HepG2 (cell line): ENCODE measurements around the gene FKBP5. TPM values are rescaled to one million over a fixed set of nuclear protein-coding genes. Genes with fewer than 3 reads are reported as not detected.
A peak's percentile ranks its signal among the peaks of the same experiment; 100 is the strongest.

ENCODE experiments used
- AKAP8 ChIP-seq: sonication (generic); formaldehyde crosslinking; IDR thresholded peaks from 2 replicates; pipeline ENCODE4 v1.5.1; 2020; ENCODE audit warnings: mild to moderate bottlenecking, missing genetic modification reagents
- ARID4A ChIP-seq: sonication (generic); formaldehyde crosslinking; IDR thresholded peaks from 2 replicates; pipeline ENCODE4 v1.5.0; 2020; ENCODE audit warnings: mild to moderate bottlenecking, missing genetic modification reagents, borderline replicate concordance
- CENPX ChIP-seq: sonication (generic); formaldehyde crosslinking; IDR thresholded peaks from 2 replicates; pipeline ENCODE4 v1.9.0; 2021; ENCODE audit warnings: mild to moderate bottlenecking, missing genetic modification reagents, moderate library complexity
- GMEB2 ChIP-seq: IDR thresholded peaks from 2 replicates; pipeline ENCODE4 v1.6.1; 2016; ENCODE audit warnings: missing biosample characterization, missing genetic modification reagents, low read depth
- KLF16 ChIP-seq, 2 experiments: sonication (generic) in 1 of 2; formaldehyde crosslinking in 1 of 2; IDR thresholded peaks; 2 replicates each; pipeline versions ENCODE4 v1.6.1 to v1.8.0; 2016 to 2023; ENCODE audit warnings: missing genetic modification reagents in 2 of 2, missing compliant biosample characterization in 1 of 2
- PATZ1 ChIP-seq: sonication (generic); formaldehyde crosslinking; IDR thresholded peaks from 2 replicates; pipeline ENCODE4 v1.4.0; 2020; ENCODE audit warnings: missing genetic modification reagents
- PPARG ChIP-seq: conservative IDR thresholded peaks from 2 replicates; pipeline ENCODE4 v1.6.1; 2016; ENCODE audit warnings: missing biosample characterization, missing genetic modification reagents
- TARDBP ChIP-seq: sonication (generic); formaldehyde crosslinking; IDR thresholded peaks from 2 replicates; pipeline ENCODE4 v1.8.0; 2022; ENCODE audit warnings: mild to moderate bottlenecking, missing genetic modification reagents
- THAP11 ChIP-seq: IDR thresholded peaks from 2 replicates; pipeline ENCODE4 v1.6.1; 2016; ENCODE audit warnings: missing biosample characterization, missing genetic modification reagents
- XRCC5 ChIP-seq: fragments of 200-400 bp; formaldehyde crosslinking; optimal IDR thresholded peaks from 2 replicates; pipeline ENCODE3; 2017; ENCODE audit warnings: mild to moderate bottlenecking, low read length
- ZBTB25 ChIP-seq: IDR thresholded peaks from 2 replicates; pipeline ENCODE4 v1.6.1; 2018; ENCODE audit warnings: missing genetic modification reagents
- ZNF33B ChIP-seq: sonication (generic); formaldehyde crosslinking; IDR thresholded peaks from 2 replicates; pipeline ENCODE4 v1.5.1; 2020; ENCODE audit warnings: mild to moderate bottlenecking, missing genetic modification reagents
- ZNF550 ChIP-seq: sonication (generic); formaldehyde crosslinking; IDR thresholded peaks from 2 replicates; pipeline ENCODE4 v1.4.0; 2020; ENCODE audit warnings: mild to moderate bottlenecking, missing genetic modification reagents, borderline replicate concordance
- ZNF574 ChIP-seq: sonication (generic); formaldehyde crosslinking; IDR thresholded peaks from 2 replicates; pipeline ENCODE4 v1.4.0; 2020; ENCODE audit warnings: missing genetic modification reagents
- ZNF619 ChIP-seq: sonication (generic); formaldehyde crosslinking; IDR thresholded peaks from 2 replicates; pipeline ENCODE4 v1.4.0; 2020; ENCODE audit warnings: mild to moderate bottlenecking, missing genetic modification reagents
- ZNF782 ChIP-seq: sonication (generic); formaldehyde crosslinking; IDR thresholded peaks from 2 replicates; pipeline ENCODE4 v1.4.0; 2020; ENCODE audit warnings: missing genetic modification reagents, mild to moderate bottlenecking, borderline replicate concordance
- polyA plus RNA-seq, 8 experiments: library from polyadenylated mRNA; depleted of rRNA in 3 of 8; stranded (reverse) in 7 of 8; unstranded in 1 of 8; fragments of >200 nt; fragmentation: Illumina TruSeq in 4 of 8; extraction: Trizol in 4 of 8; gene quantifications; 2 replicates each; pipeline versions ENCODE4 v1.2.1 to v1.2.3, GENCODE V29; 2011 to 2016; ENCODE audit warnings: low read depth in 4 of 8, missing spikeins in 1 of 8, mixed read lengths in 1 of 8; ENCODE audit not compliant: insufficient read depth in 1 of 8
- total RNA-seq, 5 experiments: library from RNA; depleted of rRNA; stranded (reverse); fragments of >200 nt; fragmentation: Illumina TruSeq; extraction: Trizol; gene quantifications; 2 replicates each; pipeline ENCODE4 v1.2.3, GENCODE V29; 2016; ENCODE audit warnings: low read depth in 1 of 5

The FKBP5 gene
- total and polyA plus RNA-seq, 2 of the 13 experiments (the other 11 are each of a cell fraction or from before 2014, with no cell fraction given) = 8.0 to 17.4 TPM

GRCh38 chr6:35727935-35728682, 39.4 kb upstream of the FKBP5 start (continued):
- TF ChIP-seq ZNF574 (CRISPR knock-in tag) (peak; percentile 42; the same call in 1 of the 2 replicates), AKAP8 (CRISPR knock-in tag) (peak; percentile 36; the same call in 1 of the 2 replicates), CENPX (CRISPR knock-in tag) (no peak), PPARG (0 out of 2 replicates have a peak, but pooled peaks have one; percentile 8), ZBTB25 (peak; percentile 48; the same call in 1 of the 2 replicates), ZNF550 (CRISPR knock-in tag) (0 out of 2 replicates have a peak, but pooled peaks have one; percentile 62), XRCC5 (peak; percentile 13), TARDBP (peak; percentile 72), KLF16 (CRISPR knock-in tag; IDR thresholded peaks at IDR 0.05) (0 out of 4 replicates have a peak, but pooled peaks of 1 of the 2 experiments have one; percentile 11), THAP11 (CRISPR knock-in tag) (0 out of 2 replicates have a peak, but pooled peaks have one; percentile 14), ZNF782 (CRISPR knock-in tag) (0 out of 2 replicates have a peak, but pooled peaks have one; percentile 11), PATZ1 (CRISPR knock-in tag) (peak; percentile 35; the same call in 1 of the 2 replicates), ZNF33B (CRISPR knock-in tag) (no peak), ARID4A (peak; percentile 67), ZNF619 (CRISPR knock-in tag) (peak; percentile 49; the same call in 1 of the 2 replicates), GMEB2 (CRISPR knock-in tag) (no peak)
